ENCODE results near the gene PRR35.

DNA sequence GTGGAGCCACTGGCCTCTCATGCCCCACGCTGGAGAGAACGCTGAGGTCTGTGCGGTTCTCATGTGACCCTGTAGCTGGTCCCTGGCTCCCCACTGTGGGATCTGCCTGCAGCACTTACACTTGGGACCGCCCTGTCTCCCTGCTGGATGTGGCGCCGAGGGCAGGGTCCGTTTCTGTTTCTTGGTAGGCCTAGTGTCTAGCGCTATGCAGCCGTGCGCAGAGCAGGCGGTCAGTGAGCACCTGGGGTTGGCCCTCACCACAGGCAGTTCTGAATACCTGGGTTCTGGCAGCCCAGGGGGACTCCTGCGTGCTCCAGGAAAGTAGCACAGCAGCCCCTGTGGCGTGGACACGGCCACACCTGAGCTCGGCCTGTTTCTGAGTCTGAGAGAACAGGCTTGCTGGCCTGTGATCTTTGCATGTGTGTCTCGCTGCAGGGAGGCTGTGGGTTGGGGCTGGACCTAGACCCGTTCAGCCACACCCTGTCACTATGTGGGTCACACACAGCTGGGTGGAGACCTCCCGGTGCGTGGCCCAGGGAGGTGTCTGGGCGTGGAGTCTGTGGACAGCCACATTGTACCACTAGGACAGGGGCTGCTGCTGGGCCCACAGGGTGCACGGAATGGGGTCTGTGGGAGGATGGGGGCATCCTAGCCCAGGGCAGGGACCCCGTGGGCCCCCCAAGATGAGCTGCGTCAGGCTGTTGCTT, 29.9 kb upstream of the PRR35 start:
- TF ChIP-seq, protein P1, sequence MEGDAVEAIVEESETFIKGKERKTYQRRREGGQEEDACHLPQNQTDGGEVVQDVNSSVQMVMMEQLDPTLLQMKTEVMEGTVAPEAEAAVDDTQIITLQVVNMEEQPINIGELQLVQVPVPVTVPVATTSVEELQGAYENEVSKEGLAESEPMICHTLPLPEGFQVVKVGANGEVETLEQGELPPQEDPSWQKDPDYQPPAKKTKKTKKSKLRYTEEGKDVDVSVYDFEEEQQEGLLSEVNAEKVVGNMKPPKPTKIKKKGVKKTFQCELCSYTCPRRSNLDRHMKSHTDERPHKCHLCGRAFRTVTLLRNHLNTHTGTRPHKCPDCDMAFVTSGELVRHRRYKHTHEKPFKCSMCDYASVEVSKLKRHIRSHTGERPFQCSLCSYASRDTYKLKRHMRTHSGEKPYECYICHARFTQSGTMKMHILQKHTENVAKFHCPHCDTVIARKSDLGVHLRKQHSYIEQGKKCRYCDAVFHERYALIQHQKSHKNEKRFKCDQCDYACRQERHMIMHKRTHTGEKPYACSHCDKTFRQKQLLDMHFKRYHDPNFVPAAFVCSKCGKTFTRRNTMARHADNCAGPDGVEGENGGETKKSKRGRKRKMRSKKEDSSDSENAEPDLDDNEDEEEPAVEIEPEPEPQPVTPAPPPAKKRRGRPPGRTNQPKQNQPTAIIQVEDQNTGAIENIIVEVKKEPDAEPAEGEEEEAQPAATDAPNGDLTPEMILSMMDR (IDR thresholded peaks at IDR 0.05), result no peak
- TF ChIP-seq POLR2AphosphoS5 (IDR thresholded peaks at IDR 0.05; ENCODE audit: insufficient read depth in 1 of 2, low read depth in 1 of 2) (no peak), POLR2A (IDR thresholded peaks at IDR 0.05) (no peak)
